A549 (cell line): ENCODE data around the gene SHH. TPM values are rescaled to one million over a fixed set of nuclear protein-coding genes. Genes with fewer than 3 reads are reported as not detected.

ENCODE experiments used
- ATAC-seq, 2 experiments: fragments of 200-7000 bp in 1 of 2; fragments of >200 bp in 1 of 2; cut with Nextera tagmentation in 1 of 2; cut with Tn5 transposase in 1 of 2; 3 replicates each; pipeline versions ENCODE4 v1.8.0 to v1.9.1; 2018 to 2020; ENCODE audit warnings: mild to moderate bottlenecking in 1 of 2, moderate library complexity in 1 of 2
- CTCF ChIA-PET: fragments of 300-600 bp; sonication (Branson Sonifier 250); formaldehyde crosslinking; extraction: SDS; loops from one replicate; lab custom pipeline; 2021; ENCODE audit warnings: antibody characterized with exemption, inconsistent platforms; lab: Yijun Ruan, JAX
- POLR2A ChIA-PET: fragments of 350-600 bp; formaldehyde crosslinking; extraction: SDS; loops from one replicate; lab custom pipeline; 2021; ENCODE audit warnings: antibody characterized with exemption, inconsistent platforms; lab: Yijun Ruan, JAX
- DNase-seq, 2 experiments: peaks; one replicate each; pipeline versions ENCODE4 v3.0.0 to v3.0.0-alpha.2; 2011 to 2016; ENCODE audit warnings: low read depth in 1 of 2, low spot score in 1 of 2
- FAIRE-seq: peaks from 2 replicates; lab custom pipeline; 2011; peaks lifted over from hg19 to GRCh38; lab: Jason Lieb, UNC
- H3K27ac ChIP-seq, 2 experiments: fragments of >200 bp; sonication (Bioruptor Twin); formaldehyde crosslinking; 3 replicates each; pipeline ENCODE4 v1.5.1; 2016 to 2017
- H3K4me1 ChIP-seq: fragments of >200 bp; sonication (Bioruptor Twin); formaldehyde crosslinking; 3 replicates; pipeline ENCODE4 v1.6.1; 2016
- H3K4me2 ChIP-seq: fragments of >200 bp; sonication (Bioruptor Twin); formaldehyde crosslinking; 3 replicates; pipeline ENCODE4 v1.6.1; 2016
- H3K4me3 ChIP-seq: fragments of >200 bp; sonication (Bioruptor Twin); formaldehyde crosslinking; 3 replicates; pipeline ENCODE4 v1.5.1; 2016
- H3K9me3 ChIP-seq: fragments of >200 bp; sonication (Bioruptor Twin); formaldehyde crosslinking; 3 replicates; pipeline ENCODE4 v1.6.1; 2016
- BHLHE40 ChIP-seq: IDR thresholded peaks from 2 replicates; pipeline ENCODE4 v1.6.1; 2012; ENCODE audit warnings: low read depth, low read length, inconsistent platforms
- CBX2 ChIP-seq: fragments of 200-600 bp; sonication (generic); IDR thresholded peaks from 2 replicates; pipeline ENCODE4 v1.6.1; 2016; ENCODE audit warnings: low read depth, mild to moderate bottlenecking, borderline replicate concordance
- CEBPB ChIP-seq, 2 experiments: fragments of >200 bp in 1 of 2; sonication (Bioruptor Twin) in 1 of 2; formaldehyde crosslinking in 1 of 2; IDR thresholded peaks; 2 replicates each; pipeline ENCODE4 v1.6.1; 2012 to 2016
- CHD2 ChIP-seq: fragments of 150-350 bp; IDR thresholded peaks from 2 replicates; pipeline ENCODE4 v1.6.1; 2014; ENCODE audit warnings: low read length; ENCODE audit not compliant: partially characterized antibody
- CHD4 ChIP-seq: fragments of 200-600 bp; sonication (generic); IDR thresholded peaks from 2 replicates; pipeline ENCODE4 v1.6.1; 2016; ENCODE audit warnings: antibody characterized with exemption, mild to moderate bottlenecking, borderline replicate concordance
- EHF ChIP-seq: fragments of 250-450 bp; sonication (Bioruptor Pico); IDR thresholded peaks from 2 replicates; pipeline ENCODE4 v1.5.0; 2020; ENCODE audit warnings: mild to moderate bottlenecking
- FOSL2 ChIP-seq, 2 experiments: fragments of 450-650 bp in 1 of 2; fragments of >200 bp in 1 of 2; sonication (Bioruptor Twin) in 1 of 2; formaldehyde crosslinking; IDR thresholded peaks; 2 replicates each; pipeline versions ENCODE4 v1.5.0 to v1.6.1; 2016 to 2020; ENCODE audit warnings: mild to moderate bottlenecking in 1 of 2, moderate library complexity in 1 of 2
- HEYL ChIP-seq: fragments of 250-450 bp; sonication (Bioruptor Pico); IDR thresholded peaks from 2 replicates; pipeline ENCODE4 v1.8.0; 2021; ENCODE audit warnings: mild to moderate bottlenecking, moderate library complexity
- HOXB13 ChIP-seq: fragments of 250-450 bp; sonication (Bioruptor Pico); IDR thresholded peaks from 2 replicates; pipeline ENCODE4 v1.5.0; 2020; ENCODE audit warnings: low read depth, mild to moderate bottlenecking, moderate library complexity
- HOXB5 ChIP-seq: fragments of 250-450 bp; sonication (Bioruptor Pico); IDR thresholded peaks from 2 replicates; pipeline ENCODE4 v1.5.0; 2020; ENCODE audit warnings: mild to moderate bottlenecking, moderate library complexity
- JUNB ChIP-seq: fragments of >200 bp; sonication (Bioruptor Twin); formaldehyde crosslinking; IDR thresholded peaks from 2 replicates; pipeline ENCODE4 v1.6.1; 2016
- KDM1A ChIP-seq: fragments of 200-600 bp; sonication (generic); IDR thresholded peaks from 2 replicates; pipeline ENCODE4 v1.6.1; 2016; ENCODE audit warnings: low read depth, mild to moderate bottlenecking
- MAZ ChIP-seq: fragments of 150-350 bp; IDR thresholded peaks from 2 replicates; pipeline ENCODE4 v1.6.1; 2014; ENCODE audit warnings: antibody characterized with exemption, low read depth, low read length, borderline replicate concordance
- NFE2L2 ChIP-seq: fragments of 150-350 bp; conservative IDR thresholded peaks from 2 replicates; pipeline ENCODE4 v1.6.1; 2014; ENCODE audit warnings: low read length
- NPAS2 ChIP-seq: fragments of 250-450 bp; sonication (Bioruptor Pico); IDR thresholded peaks from 2 replicates; pipeline ENCODE4 v1.8.0; 2022; ENCODE audit warnings: mild to moderate bottlenecking, moderate library complexity, borderline replicate concordance
- NR3C1 ChIP-seq: fragments of >200 bp; sonication (Bioruptor Twin); formaldehyde crosslinking; IDR thresholded peaks from 3 replicates; pipeline ENCODE4 v1.6.1; 2017
- POLR2AphosphoS2 ChIP-seq: conservative IDR thresholded peaks from 2 replicates; pipeline ENCODE4 v1.6.1; 2012; ENCODE audit warnings: low read length, improper control_type of control experiment, inconsistent platforms
- RCOR1 ChIP-seq: fragments of 150-350 bp; IDR thresholded peaks from 2 replicates; pipeline ENCODE4 v1.6.1; 2014; ENCODE audit warnings: antibody characterized with exemption, low read length, low read depth
- RFX5 ChIP-seq: fragments of 450-650 bp; IDR thresholded peaks from 2 replicates; pipeline ENCODE4 v1.7.1; 2014; ENCODE audit warnings: antibody characterized with exemption, mild to moderate bottlenecking, moderate library complexity
- RNF2 ChIP-seq: fragments of 200-600 bp; sonication (generic); IDR thresholded peaks from 2 replicates; pipeline ENCODE4 v1.6.1; 2016; ENCODE audit warnings: low read depth, mild to moderate bottlenecking, antibody characterized with exemption, moderate library complexity, borderline replicate concordance
- TFCP2L1 ChIP-seq: fragments of 250-450 bp; sonication (Bioruptor Pico); IDR thresholded peaks from 2 replicates; pipeline ENCODE4 v1.5.0; 2021; ENCODE audit warnings: mild to moderate bottlenecking
- ZC3H11A ChIP-seq: fragments of 450-650 bp; IDR thresholded peaks from 2 replicates; pipeline ENCODE4 v1.6.1; 2014; ENCODE audit warnings: antibody characterized with exemption, mild to moderate bottlenecking
- ZSCAN20 ChIP-seq: fragments of 250-450 bp; sonication (Bioruptor Pico); IDR thresholded peaks from 2 replicates; pipeline ENCODE4 v1.8.0; 2022; ENCODE audit warnings: mild to moderate bottlenecking, moderate library complexity
- WGBS: methylation state at CpG from one replicate; pipeline ENCODE4 v1.1.6; 2017; ENCODE audit errors: missing lambda C conversion rate; 5-methylcytosine and 5-hydroxymethylcytosine counted together
- polyA plus RNA-seq, 4 experiments: library from polyadenylated mRNA; depleted of rRNA in 3 of 4; stranded (reverse); fragments of >200 nt; fragmentation: RNase III in 1 of 4; extraction: RNeasy Plus Mini Kit Qiagen cat#74134 plus additional on column Dnase treatment in 1 of 4; gene quantifications; 2 replicates in 3 of 4; 3 replicates in 1 of 4; pipeline ENCODE4 v1.2.3, GENCODE V29; 2011 to 2017
- TF ChIP-seq, protein P1 (sequence below): fragments of >200 bp; sonication (Bioruptor Twin); formaldehyde crosslinking; IDR thresholded peaks from 2 replicates; pipeline ENCODE4 v1.6.1; 2016
- TF ChIP-seq, protein P2 (sequence below): IDR thresholded peaks from 2 replicates; pipeline ENCODE4 v1.6.1; 2012; ENCODE audit warnings: low read depth, borderline replicate concordance

Gene SHH
- polyA plus RNA-seq, 2 of the 4 experiments (the other 2 are of a cell fraction), result 0.84 to 1.2 TPM

DNA sequence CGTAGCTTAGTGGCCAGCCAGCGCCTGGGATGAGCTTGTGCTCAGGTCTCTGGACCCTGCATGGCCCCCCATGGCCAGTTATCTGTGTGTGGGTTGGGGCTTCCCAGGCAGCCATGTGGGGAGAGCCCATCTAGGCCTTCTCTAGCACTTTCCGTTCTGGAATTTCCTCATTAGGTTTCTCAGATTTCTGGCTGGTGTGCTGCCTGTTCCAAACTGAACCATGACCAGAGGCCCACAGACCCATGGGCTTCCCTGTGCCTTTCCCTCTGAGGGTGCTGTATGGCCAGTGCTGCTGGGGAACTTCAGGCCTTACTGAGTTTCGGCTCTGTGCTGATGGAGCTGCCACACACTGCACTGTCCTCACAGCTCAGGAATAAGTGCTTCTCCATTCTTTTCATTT, 50.2 kb downstream of the SHH start:
- H3K27ac ChIP-seq, result no peak overlapping the region
- no peak for TF ChIP-seq HEYL (CRISPR knock-in tag)
- TF ChIP-seq CHD4, result no peak
- no peak for TF ChIP-seq CHD2
- TF ChIP-seq KDM1A, result no peak
- no peak for TF ChIP-seq HOXB13 (CRISPR knock-in tag)
- no peak for TF ChIP-seq NFE2L2
- no peak for TF ChIP-seq NPAS2 (CRISPR knock-in tag)
- TF ChIP-seq BHLHE40, result no peak
- TF ChIP-seq RNF2, result no peak
- TF ChIP-seq, protein P1, sequence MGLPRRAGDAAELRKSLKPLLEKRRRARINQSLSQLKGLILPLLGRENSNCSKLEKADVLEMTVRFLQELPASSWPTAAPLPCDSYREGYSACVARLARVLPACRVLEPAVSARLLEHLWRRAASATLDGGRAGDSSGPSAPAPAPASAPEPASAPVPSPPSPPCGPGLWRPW, result no peak
- no peak for TF ChIP-seq RFX5
- no peak for TF ChIP-seq CBX2
- TF ChIP-seq JUNB, result no peak
- no peak for TF ChIP-seq ZC3H11A
- TF ChIP-seq FOSL2 (IDR thresholded peaks at IDR 0.05), result no peak
- TF ChIP-seq FOSL2 (CRISPR knock-in tag; IDR thresholded peaks at IDR 0.05), result no peak
- no peak for TF ChIP-seq EHF (CRISPR knock-in tag)
- TF ChIP-seq, all 56 proteins: peak for 0
- ATAC-seq, result no peak
- FAIRE-seq, result no peak
- no peaks in the 10 kb centered on the region for H3K9me3 ChIP-seq
- H3K4me1 ChIP-seq, result no peaks in the 10 kb centered on the region
- ChIA-PET POLR2A (no interaction called here), CTCF (interaction anchor here (0.9 to 1.4 kb wide), 5 partner anchors 9 to 390 kb away, joined by 3 to 7 read pairs (median 3); no protein-coding TSS in a partner anchor)
- no peak overlapping the region for H3K4me3 ChIP-seq
- no peak overlapping the region for H3K4me2 ChIP-seq
- no peak for DNase-seq
- WGBS, result 93% methylated on average over 4 of the region's 4 CpGs

DNA sequence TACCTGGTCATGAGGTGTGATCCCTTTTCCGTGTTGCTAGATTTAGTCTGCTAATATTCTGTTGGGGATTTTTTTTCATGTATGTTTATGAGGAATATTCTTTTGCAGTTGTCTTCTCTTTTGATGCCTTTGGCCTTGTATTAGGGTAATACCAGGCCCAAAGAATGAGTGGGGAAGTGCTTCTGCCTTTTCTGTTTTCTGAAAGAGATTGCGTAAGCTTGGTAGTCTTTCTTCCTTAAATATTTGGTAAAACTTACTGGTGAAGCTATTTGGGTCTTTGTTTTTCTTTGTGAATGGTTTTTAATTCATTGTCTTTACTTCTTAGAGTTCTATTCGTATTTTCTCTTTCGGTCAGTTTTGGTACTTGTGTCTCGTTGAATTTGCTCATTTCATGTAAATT, 51.1 kb downstream of the SHH start:
- POLR2A ChIA-PET, result no interaction called here
- FAIRE-seq, result no peak
- no peak overlapping the region for H3K4me3 ChIP-seq
- H3K27ac ChIP-seq, result no peak overlapping the region
- no peak overlapping the region for H3K4me2 ChIP-seq
- no peaks in the 10 kb centered on the region for H3K4me1 ChIP-seq
- TF ChIP-seq CEBPB (IDR thresholded peaks at IDR 0.05), result no peak
- no peak for TF ChIP-seq NPAS2 (CRISPR knock-in tag)
- TF ChIP-seq HOXB5 (CRISPR knock-in tag), result no peak
- no peak for TF ChIP-seq TFCP2L1 (CRISPR knock-in tag)
- no peak for TF ChIP-seq CBX2
- TF ChIP-seq ZSCAN20, result no peak
- no peak for TF ChIP-seq NR3C1
- TF ChIP-seq RFX5, result no peak
- no peak for TF ChIP-seq FOSL2 (IDR thresholded peaks at IDR 0.05)
- TF ChIP-seq FOSL2 (CRISPR knock-in tag; IDR thresholded peaks at IDR 0.05), result no peak
- TF ChIP-seq RCOR1, result no peak
- no peak for TF ChIP-seq POLR2AphosphoS2
- TF ChIP-seq, protein P2, sequence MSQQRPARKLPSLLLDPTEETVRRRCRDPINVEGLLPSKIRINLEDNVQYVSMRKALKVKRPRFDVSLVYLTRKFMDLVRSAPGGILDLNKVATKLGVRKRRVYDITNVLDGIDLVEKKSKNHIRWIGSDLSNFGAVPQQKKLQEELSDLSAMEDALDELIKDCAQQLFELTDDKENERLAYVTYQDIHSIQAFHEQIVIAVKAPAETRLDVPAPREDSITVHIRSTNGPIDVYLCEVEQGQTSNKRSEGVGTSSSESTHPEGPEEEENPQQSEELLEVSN, result no peak
- TF ChIP-seq MAZ, result no peak
- TF ChIP-seq, all 56 proteins: peak for 0
- DNase-seq, result no peak
- H3K9me3 ChIP-seq, result no peaks in the 10 kb centered on the region
- ATAC-seq, result no peak
- 91% methylated on average over 5 of the region's 5 CpGs for WGBS
- CTCF ChIA-PET, result interaction anchor here (1.0 kb wide), 1 partner anchor 25 kb away, joined by 3 read pairs; no protein-coding TSS in a partner anchor
